ENCODE measurements around the gene PRDX4. TPM values are rescaled to one million over a fixed set of nuclear protein-coding genes. Genes with fewer than 3 reads are reported as not detected.

PRDX4 gene
- polyA plus RNA-seq, 1 experiment = 345 TPM

GRCh38 chrX:23661671-23662070 is 5.6 kb upstream of the PRDX4 start:
- peak; percentile 8 for DNase-seq (ENCODE audit: low read depth, low spot score)
- no peak overlapping the region for H3K27ac ChIP-seq (ENCODE audit: low read depth, low read length)
- no peak overlapping the region for H3K4me3 ChIP-seq (ENCODE audit: low read depth, low read length)
- CTCF ChIA-PET = no interaction called here
- H3K9me3 ChIP-seq (ENCODE audit: control insufficient read depth, insufficient read depth, low read length) = no peaks in the 10 kb centered on the region
- TF ChIP-seq, protein P1, sequence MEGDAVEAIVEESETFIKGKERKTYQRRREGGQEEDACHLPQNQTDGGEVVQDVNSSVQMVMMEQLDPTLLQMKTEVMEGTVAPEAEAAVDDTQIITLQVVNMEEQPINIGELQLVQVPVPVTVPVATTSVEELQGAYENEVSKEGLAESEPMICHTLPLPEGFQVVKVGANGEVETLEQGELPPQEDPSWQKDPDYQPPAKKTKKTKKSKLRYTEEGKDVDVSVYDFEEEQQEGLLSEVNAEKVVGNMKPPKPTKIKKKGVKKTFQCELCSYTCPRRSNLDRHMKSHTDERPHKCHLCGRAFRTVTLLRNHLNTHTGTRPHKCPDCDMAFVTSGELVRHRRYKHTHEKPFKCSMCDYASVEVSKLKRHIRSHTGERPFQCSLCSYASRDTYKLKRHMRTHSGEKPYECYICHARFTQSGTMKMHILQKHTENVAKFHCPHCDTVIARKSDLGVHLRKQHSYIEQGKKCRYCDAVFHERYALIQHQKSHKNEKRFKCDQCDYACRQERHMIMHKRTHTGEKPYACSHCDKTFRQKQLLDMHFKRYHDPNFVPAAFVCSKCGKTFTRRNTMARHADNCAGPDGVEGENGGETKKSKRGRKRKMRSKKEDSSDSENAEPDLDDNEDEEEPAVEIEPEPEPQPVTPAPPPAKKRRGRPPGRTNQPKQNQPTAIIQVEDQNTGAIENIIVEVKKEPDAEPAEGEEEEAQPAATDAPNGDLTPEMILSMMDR (IDR thresholded peaks at IDR 0.05; ENCODE audit: low read depth, low read length) = no peak
- no peaks in the 10 kb centered on the region for H3K27me3 ChIP-seq (ENCODE audit: control insufficient read depth, insufficient read depth, low read length)
- POLR2A ChIA-PET = no interaction called here

DNA sequence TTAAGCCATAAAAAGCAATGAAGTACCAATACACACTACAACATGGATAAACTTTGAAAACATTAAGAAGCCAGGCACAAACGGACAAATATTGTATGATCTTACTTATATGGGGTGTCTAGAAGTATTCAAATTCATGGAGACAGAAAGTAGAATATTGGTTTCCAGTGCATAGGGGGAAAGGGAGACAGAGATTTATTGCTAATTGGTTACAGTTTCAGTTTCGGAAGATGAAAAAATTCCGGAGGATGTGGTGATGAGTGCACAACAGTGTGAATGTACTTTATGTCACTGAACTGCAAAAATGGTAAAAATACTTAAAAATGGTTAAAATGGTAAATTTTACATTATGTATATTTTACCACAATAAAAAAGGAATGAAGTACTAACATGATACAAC is 5.1 kb upstream of the PRDX4 start:
- Histone ChIP-seq H3K4me3 (ENCODE audit: low read depth, low read length) (no peak overlapping the region), H3K27ac (ENCODE audit: low read depth, low read length) (no peak overlapping the region), H3K9me3 (ENCODE audit: control insufficient read depth, insufficient read depth, low read length) (no peaks in the 10 kb centered on the region), H3K27me3 (ENCODE audit: control insufficient read depth, insufficient read depth, low read length) (no peaks in the 10 kb centered on the region)
- TF ChIP-seq, protein P1 (IDR thresholded peaks at IDR 0.05; ENCODE audit: low read depth, low read length) = no peak
- CTCF ChIA-PET = no interaction called here
- POLR2A ChIA-PET = no interaction called here
- no peak for DNase-seq (ENCODE audit: low read depth, low spot score)

DNA sequence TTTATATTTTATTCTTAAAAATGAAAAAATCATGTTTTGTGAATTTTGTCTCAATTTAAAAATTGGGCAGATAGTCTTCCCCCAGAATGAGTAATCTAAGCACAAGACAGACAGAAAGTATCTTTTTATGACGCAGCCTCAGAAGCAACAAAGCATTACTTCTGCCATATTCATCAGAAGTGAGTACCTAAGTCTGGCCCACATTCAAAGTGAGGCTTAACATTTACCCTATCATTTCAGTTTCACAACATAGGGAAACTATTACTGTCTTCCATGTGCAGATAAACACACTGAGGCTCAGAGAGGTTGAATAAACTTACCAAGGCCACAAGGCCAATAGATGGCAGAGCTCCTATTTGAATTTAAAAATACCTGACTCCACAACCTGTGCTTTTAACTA is 4.4 kb upstream of the PRDX4 start:
- H3K27ac ChIP-seq (ENCODE audit: low read depth, low read length) = peak overlapping the region; percentile 39
- TF ChIP-seq, protein P1 (IDR thresholded peaks at IDR 0.05; ENCODE audit: low read depth, low read length) = no peak
- POLR2A ChIA-PET = no interaction called here
- H3K4me3 ChIP-seq (ENCODE audit: low read depth, low read length) = no peak overlapping the region
- CTCF ChIA-PET = no interaction called here
- no peaks in the 10 kb centered on the region for H3K27me3 ChIP-seq (ENCODE audit: control insufficient read depth, insufficient read depth, low read length)
- no peaks in the 10 kb centered on the region; the same call in 1 of the 2 replicates for H3K9me3 ChIP-seq (ENCODE audit: control insufficient read depth, insufficient read depth, low read length)
- DNase-seq (ENCODE audit: low read depth, low spot score) = peak; percentile 34

GRCh38 chrX:23664496-23664895 is 2.8 kb upstream of the PRDX4 start:
- no peak overlapping the region for H3K4me3 ChIP-seq (ENCODE audit: low read depth, low read length)
- H3K9me3 ChIP-seq (ENCODE audit: control insufficient read depth, insufficient read depth, low read length) = no peaks in the 10 kb centered on the region; the same call in 1 of the 2 replicates
- H3K27me3 ChIP-seq (ENCODE audit: control insufficient read depth, insufficient read depth, low read length) = no peaks in the 10 kb centered on the region
- no peak for DNase-seq (ENCODE audit: low read depth, low spot score)
- no peak overlapping the region for H3K27ac ChIP-seq (ENCODE audit: low read depth, low read length)
- ChIA-PET POLR2A (no interaction called here), CTCF (no interaction called here)
- TF ChIP-seq, protein P1 (IDR thresholded peaks at IDR 0.05; ENCODE audit: low read depth, low read length) = no peak

GRCh38 chrX:23666282-23666681 is 1.0 kb upstream of the PRDX4 start:
- ChIA-PET CTCF (interaction anchor here (1.0 kb wide), 1 partner anchor 1681 kb away, joined by 5 read pairs; no protein-coding TSS in a partner anchor), POLR2A (no interaction called here)
- no peak overlapping the region for H3K4me3 ChIP-seq (ENCODE audit: low read depth, low read length)
- TF ChIP-seq, protein P1 (IDR thresholded peaks at IDR 0.05; ENCODE audit: low read depth, low read length) = no peak
- H3K27me3 ChIP-seq (ENCODE audit: control insufficient read depth, insufficient read depth, low read length) = no peaks in the 10 kb centered on the region
- no peaks in the 10 kb centered on the region; the same call in 1 of the 2 replicates for H3K9me3 ChIP-seq (ENCODE audit: control insufficient read depth, insufficient read depth, low read length)
- DNase-seq (ENCODE audit: low read depth, low spot score) = no peak
- no peak overlapping the region for H3K27ac ChIP-seq (ENCODE audit: low read depth, low read length)

Measured in AG04450 (cell line).